ENCODE measurements around the gene NADK2.

- TF ChIP-seq CTCF (IDR thresholded peaks at IDR 0.05) = no peak
- no peak for TF ChIP-seq POLR2A (IDR thresholded peaks at IDR 0.05)
- no peak for TF ChIP-seq POLR2AphosphoS5 (IDR thresholded peaks at IDR 0.05)
These were observed 69.1 kb downstream of the NADK2 start for GRCh38 chr5:36172599-36172998.
